ENCODE data around the gene GALK2.

Gene GALK2

GRCh38 chr15:49238342-49238741, 68.3 kb downstream of the GALK2 start:
- Histone ChIP-seq H3K36me3 (ENCODE audit: insufficient read depth, low read length) (peaks cover 3% of the 10 kb centered on the region; the same call in 1 of the 2 replicates), H3K4me2 (ENCODE audit: low read length) (no peak overlapping the region), H3K4me1 (ENCODE audit: insufficient read depth, low read length, severe bottlenecking) (peaks cover 5% of the 10 kb centered on the region), H3K27me3 (ENCODE audit: insufficient read depth, low read length) (no peaks in the 10 kb centered on the region), H3K79me2 (ENCODE audit: insufficient read depth, low read length) (no peaks in the 10 kb centered on the region), H3K4me3 (ENCODE audit: low read depth, low read length, poor library complexity, severe bottlenecking) (no peak overlapping the region), H4K20me1 (ENCODE audit: insufficient read depth, low read length) (no peaks in the 10 kb centered on the region), H3K9me2 (ENCODE audit: low read depth, low read length) (no peaks in the 10 kb centered on the region), H3K9ac (ENCODE audit: low read length) (no peak overlapping the region), H3K9me3 (ENCODE audit: low read length) (no peaks in the 10 kb centered on the region), H3K27ac (ENCODE audit: low read depth, low read length, poor library complexity, severe bottlenecking) (no peak overlapping the region), H3F3A (ENCODE audit: insufficient read depth, low read length) (no peaks in the 10 kb centered on the region), H2AFZ (ENCODE audit: low read length) (no peak overlapping the region)
- TF ChIP-seq CTCF (IDR thresholded peaks at IDR 0.05; ENCODE audit: low read length) (no peak), EZH2 (IDR thresholded peaks at IDR 0.05; ENCODE audit: borderline replicate concordance, low read length) (no peak)

DNA sequence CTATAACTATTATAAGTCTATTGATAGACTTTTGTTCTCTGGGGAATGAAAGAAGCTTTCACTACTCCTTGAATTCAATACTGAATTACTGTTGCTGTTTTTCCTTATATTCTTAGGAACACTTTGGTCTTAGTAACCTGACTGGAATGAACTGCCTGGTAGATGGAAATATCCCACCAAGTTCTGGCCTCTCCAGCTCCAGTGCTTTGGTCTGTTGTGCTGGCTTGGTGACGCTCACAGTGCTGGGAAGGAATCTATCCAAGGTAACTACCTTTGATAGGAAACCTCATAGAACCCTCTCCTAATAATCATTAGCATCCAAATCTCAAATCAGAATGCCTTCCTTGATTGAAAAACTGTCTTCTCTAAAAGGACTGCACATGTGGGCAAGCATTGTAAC, 69.1 kb downstream of the GALK2 start:
- Histone ChIP-seq H3K27ac (ENCODE audit: low read depth, low read length, poor library complexity, severe bottlenecking) (no peak overlapping the region), H3K9me3 (ENCODE audit: low read length) (no peaks in the 10 kb centered on the region), H3K36me3 (ENCODE audit: insufficient read depth, low read length) (peaks cover 5% of the 10 kb centered on the region; the same call in 1 of the 2 replicates), H3K9ac (ENCODE audit: low read length) (no peak overlapping the region), H3F3A (ENCODE audit: insufficient read depth, low read length) (no peaks in the 10 kb centered on the region), H2AFZ (ENCODE audit: low read length) (no peak overlapping the region), H3K4me3 (ENCODE audit: low read depth, low read length, poor library complexity, severe bottlenecking) (no peak overlapping the region), H4K20me1 (ENCODE audit: insufficient read depth, low read length) (no peaks in the 10 kb centered on the region), H3K9me2 (ENCODE audit: low read depth, low read length) (no peaks in the 10 kb centered on the region), H3K79me2 (ENCODE audit: insufficient read depth, low read length) (no peaks in the 10 kb centered on the region), H3K27me3 (ENCODE audit: insufficient read depth, low read length) (no peaks in the 10 kb centered on the region), H3K4me2 (ENCODE audit: low read length) (no peak overlapping the region), H3K4me1 (ENCODE audit: insufficient read depth, low read length, severe bottlenecking) (peaks cover 5% of the 10 kb centered on the region)
- no peak for TF ChIP-seq CTCF (IDR thresholded peaks at IDR 0.05; ENCODE audit: low read length)
- no peak for TF ChIP-seq EZH2 (IDR thresholded peaks at IDR 0.05; ENCODE audit: borderline replicate concordance, low read length)

DNA sequence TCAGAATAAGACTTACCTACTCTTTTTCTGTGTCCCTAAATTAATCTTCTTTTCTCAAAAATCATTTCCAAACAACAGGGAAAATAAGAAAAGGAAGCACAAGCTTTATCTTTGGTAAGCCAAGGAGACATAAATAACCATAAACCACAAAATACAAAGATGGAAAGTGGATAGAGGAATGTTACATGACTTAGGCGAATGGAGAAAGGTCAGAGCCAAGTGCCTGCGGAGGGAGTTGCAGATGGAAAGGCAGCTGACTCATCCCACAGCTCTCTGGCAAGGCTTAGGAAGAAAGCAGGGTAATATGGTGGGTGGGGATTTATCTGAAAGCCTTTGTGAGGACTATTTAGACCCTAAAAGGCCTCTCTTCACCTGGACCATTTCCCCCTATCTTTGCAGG, 72.8 kb downstream of the GALK2 start:
- Histone ChIP-seq H3K9me3 (ENCODE audit: low read length) (no peaks in the 10 kb centered on the region), H3K27ac (ENCODE audit: low read depth, low read length, poor library complexity, severe bottlenecking) (no peak overlapping the region), H3K79me2 (ENCODE audit: insufficient read depth, low read length) (no peaks in the 10 kb centered on the region), H3F3A (ENCODE audit: insufficient read depth, low read length) (no peaks in the 10 kb centered on the region), H3K4me3 (ENCODE audit: low read depth, low read length, poor library complexity, severe bottlenecking) (no peak overlapping the region), H3K4me1 (ENCODE audit: insufficient read depth, low read length, severe bottlenecking) (no peaks in the 10 kb centered on the region), H3K4me2 (ENCODE audit: low read length) (no peak overlapping the region), H3K27me3 (ENCODE audit: insufficient read depth, low read length) (no peaks in the 10 kb centered on the region), H4K20me1 (ENCODE audit: insufficient read depth, low read length) (no peaks in the 10 kb centered on the region), H3K9me2 (ENCODE audit: low read depth, low read length) (no peaks in the 10 kb centered on the region), H3K9ac (ENCODE audit: low read length) (no peak overlapping the region), H3K36me3 (ENCODE audit: insufficient read depth, low read length) (peaks cover 5% of the 10 kb centered on the region; the same call in 1 of the 2 replicates), H2AFZ (ENCODE audit: low read length) (no peak overlapping the region)
- no peak for TF ChIP-seq EZH2 (IDR thresholded peaks at IDR 0.05; ENCODE audit: borderline replicate concordance, low read length)
- TF ChIP-seq CTCF (IDR thresholded peaks at IDR 0.05; ENCODE audit: low read length): no peak

Measured in OCI-LY1 (cell line).